Measurements from ENCODE around the gene LRTM2.

LRTM2 gene

GRCh38 chr12:1837541-1838204 is 17.3 kb downstream of the LRTM2 start:
- TF ChIP-seq SP1 (IDR thresholded peaks at IDR 0.05), result no peak
- TF ChIP-seq FOXA1 (IDR thresholded peaks at IDR 0.05), result no peak
- TF ChIP-seq ZNF384 (IDR thresholded peaks at IDR 0.05), result no peak
- no peak for TF ChIP-seq BHLHE40 (IDR thresholded peaks at IDR 0.05; ENCODE audit: borderline replicate concordance)
- TF ChIP-seq CTBP1 (IDR thresholded peaks at IDR 0.05; ENCODE audit: borderline replicate concordance), result no peak
- no peak for TF ChIP-seq ARNT (IDR thresholded peaks at IDR 0.05)
- DNase-seq (ENCODE audit: extremely low spot score), result no peak
- CTCF ChIA-PET, result interaction anchor here (1.1 to 1.3 kb wide), 2 partner anchors 17 to 102 kb away, joined by 3 to 4 read pairs; no protein-coding TSS in a partner anchor
- POLR2A ChIA-PET, result no interaction called here

GRCh38 chr12:1838205-1838993 is 18.0 kb downstream of the LRTM2 start:
- TF ChIP-seq FOXK2 (IDR thresholded peaks at IDR 0.05) (no peak), ELF4 (IDR thresholded peaks at IDR 0.05) (no peak), TARDBP (IDR thresholded peaks at IDR 0.05) (no peak), SUZ12 (IDR thresholded peaks at IDR 0.05) (no peak), HDGF (IDR thresholded peaks at IDR 0.05; ENCODE audit: borderline replicate concordance) (no peak), ARNT (IDR thresholded peaks at IDR 0.05) (no peak), LEF1 (IDR thresholded peaks at IDR 0.05; ENCODE audit: borderline replicate concordance) (no peak), NFRKB (IDR thresholded peaks at IDR 0.05) (no peak), SP1 (IDR thresholded peaks at IDR 0.05) (no peak), L3MBTL2 (conservative IDR thresholded peaks at IDR 0.05) (no peak), PKNOX1 (IDR thresholded peaks at IDR 0.05) (no peak), CTBP1 (IDR thresholded peaks at IDR 0.05; ENCODE audit: borderline replicate concordance) (no peak), ZNF384 (IDR thresholded peaks at IDR 0.05) (no peak), FOXM1 (IDR thresholded peaks at IDR 0.05; ENCODE audit: borderline replicate concordance) (no peak), BHLHE40 (IDR thresholded peaks at IDR 0.05; ENCODE audit: borderline replicate concordance) (no peak), FOXA1 (IDR thresholded peaks at IDR 0.05) (no peak)
- ChIA-PET CTCF (interaction anchor here (1.3 kb wide), 1 partner anchor 102 kb away, joined by 3 read pairs; no protein-coding TSS in a partner anchor), POLR2A (no interaction called here)
- no peak for DNase-seq (ENCODE audit: extremely low spot score)

- no peak for DNase-seq (ENCODE audit: extremely low spot score)
- TF ChIP-seq BHLHE40 (IDR thresholded peaks at IDR 0.05; ENCODE audit: borderline replicate concordance), result no peak
- TF ChIP-seq HDGF (IDR thresholded peaks at IDR 0.05; ENCODE audit: borderline replicate concordance), result no peak
- TF ChIP-seq SUZ12 (IDR thresholded peaks at IDR 0.05), result no peak
- POLR2A ChIA-PET, result no interaction called here
- CTCF ChIA-PET, result no interaction called here
Measured at GRCh38 chr12:1838994-1839365, 18.6 kb downstream of the LRTM2 start.

- DNase-seq (ENCODE audit: extremely low spot score), result no peak
- TF ChIP-seq CTBP1 (IDR thresholded peaks at IDR 0.05; ENCODE audit: borderline replicate concordance) (no peak), HDGF (IDR thresholded peaks at IDR 0.05; ENCODE audit: borderline replicate concordance) (no peak), L3MBTL2 (conservative IDR thresholded peaks at IDR 0.05) (no peak)
- CTCF ChIA-PET, result interaction anchor here (0.6 to 1.5 kb wide), 2 partner anchors 101 to 185 kb away, joined by 3 to 9 read pairs; no protein-coding TSS in a partner anchor
- POLR2A ChIA-PET, result no interaction called here
Measured at GRCh38 chr12:1839464-1839863, 19.1 kb downstream of the LRTM2 start.

GRCh38 chr12:1839956-1840951 is 19.9 kb downstream of the LRTM2 start:
- ChIA-PET POLR2A (no interaction called here), CTCF (interaction anchor here (0.6 to 1.5 kb wide), 2 partner anchors 100 to 186 kb away, joined by 3 to 9 read pairs; no protein-coding TSS in a partner anchor)
- no peak for DNase-seq (ENCODE audit: extremely low spot score)
- TF ChIP-seq FOXA1 (IDR thresholded peaks at IDR 0.05), result no peak
- no peak for TF ChIP-seq ELF4 (IDR thresholded peaks at IDR 0.05)
- TF ChIP-seq SUZ12 (IDR thresholded peaks at IDR 0.05), result no peak
- no peak for TF ChIP-seq FOXM1 (IDR thresholded peaks at IDR 0.05; ENCODE audit: borderline replicate concordance)
- TF ChIP-seq NFRKB (IDR thresholded peaks at IDR 0.05), result no peak

GRCh38 chr12:1840981-1841425 is 20.6 kb downstream of the LRTM2 start:
- TF ChIP-seq CTBP1 (IDR thresholded peaks at IDR 0.05; ENCODE audit: borderline replicate concordance), result no peak
- TF ChIP-seq L3MBTL2 (conservative IDR thresholded peaks at IDR 0.05), result no peak
- TF ChIP-seq ELF4 (IDR thresholded peaks at IDR 0.05), result no peak
- no peak for TF ChIP-seq NFRKB (IDR thresholded peaks at IDR 0.05)
- TF ChIP-seq FOXK2 (IDR thresholded peaks at IDR 0.05), result no peak
- ChIA-PET POLR2A (no interaction called here), CTCF (interaction anchor here (1.5 kb wide), 1 partner anchor 99 kb away, joined by 3 read pairs; no protein-coding TSS in a partner anchor)
- no peak for DNase-seq (ENCODE audit: extremely low spot score)

GRCh38 chr12:1841586-1842182 is 21.3 kb downstream of the LRTM2 start:
- DNase-seq (ENCODE audit: extremely low spot score), result no peak
- ChIA-PET CTCF (no interaction called here), POLR2A (no interaction called here)
- TF ChIP-seq ARNT (IDR thresholded peaks at IDR 0.05) (no peak), PKNOX1 (IDR thresholded peaks at IDR 0.05) (no peak), L3MBTL2 (conservative IDR thresholded peaks at IDR 0.05) (no peak), FOXK2 (IDR thresholded peaks at IDR 0.05) (no peak), BHLHE40 (IDR thresholded peaks at IDR 0.05; ENCODE audit: borderline replicate concordance) (no peak), FOXM1 (IDR thresholded peaks at IDR 0.05; ENCODE audit: borderline replicate concordance) (no peak)
